Left lung (tissue), 10 donors: ENCODE data around the gene RANGAP1. TPM values are rescaled to one million over a fixed set of nuclear protein-coding genes. Genes with fewer than 3 reads are reported as not detected.
A peak's percentile ranks its signal among the peaks of the same experiment; 100 is the strongest.

Experiments
- ATAC-seq: fragments of 200-7000 bp; cut with Tn5 transposase; one replicate; pipeline ENCODE4 v1.9.1; 2020; ENCODE audit warnings: moderate library complexity
- DNase-seq, 4 donors: peaks; one replicate each; pipeline ENCODE4 v3.0.0-alpha.2; 2013 to 2020
- H3K27ac ChIP-seq, 2 donors: fragments of 200-600 bp; sonication (generic) in 1 of 2; one replicate each; pipeline versions ENCODE4 v1.5.0 to v1.8.0; 2020 to 2021
- H3K27me3 ChIP-seq, 2 donors: fragments of 200-600 bp; sonication (generic) in 1 of 2; one replicate each; pipeline versions ENCODE4 v1.5.0 to v1.8.0; 2020 to 2021
- H3K36me3 ChIP-seq, 2 donors: fragments of 200-600 bp; sonication (generic) in 1 of 2; one replicate each; pipeline versions ENCODE4 v1.5.0 to v1.8.0; 2020 to 2021
- H3K4me1 ChIP-seq, 2 donors: fragments of 200-600 bp; one replicate each; pipeline ENCODE4 v1.8.0; 2021
- H3K4me3 ChIP-seq, 2 donors: fragments of 200-600 bp; sonication (generic) in 1 of 2; one replicate each; pipeline versions ENCODE4 v1.5.0 to v1.8.0; 2020 to 2021; ENCODE audit warnings: mild to moderate bottlenecking in 1 of 2
- H3K9me3 ChIP-seq, 2 donors: fragments of 200-600 bp; sonication (generic) in 1 of 2; one replicate each; pipeline versions ENCODE4 v1.5.0 to v1.8.0; 2020 to 2021
- CTCF ChIP-seq, 2 donors: fragments of 200-600 bp; sonication (generic) in 1 of 2; IDR thresholded peaks; one replicate each; pipeline versions ENCODE4 v1.5.0 to v1.8.0; 2021; ENCODE audit warnings: antibody characterized with exemption in 2 of 2
- intact Hi-C, 2 donors: fragments of 100-400 bp; cut with DNase I; formaldehyde crosslinking; loops; one replicate each; pipeline versions ENCODE4 v1.11.2 to v1.14.2; 2022
- polyA plus RNA-seq, 6 donors: library from polyadenylated mRNA; unstranded; fragments of 120-200 nt; gene quantifications; one replicate each; pipeline ENCODE4 v1.2.1, GENCODE V29; 2013; ENCODE audit not compliant: insufficient read length in 6 of 6
- total RNA-seq, 2 donors: library from RNA; stranded (reverse); fragmentation: NEBNext Ultra II Directional; extraction: Animal tissue kit (Norgen Biotek cat#: 25700); gene quantifications; one replicate each; pipeline ENCODE4 v1.2.1, GENCODE V29; 2021
- donor health status: DM: no; HTN: yes; CAD: no.
- donor health status: DM: no; HTN: no; CAD: no.

Gene RANGAP1
- total and polyA plus RNA-seq, 8 donors: 35.0 to 65.8 (median 40.1) TPM

- Histone ChIP-seq H3K4me3 (no peak overlapping the region), H3K27ac (peak overlapping the region; percentile 71 to 92), H3K9me3 (no peaks in the 10 kb centered on the region), H3K4me1 (peaks cover 10 to 41% of the 10 kb centered on the region in 2 donors), H3K36me3 (peaks cover 0 to 16% of the 10 kb centered on the region in 2 donors), H3K27me3 (no peaks in the 10 kb centered on the region)
- peak in 1 of 4 donors; percentile 13 for DNase-seq
- no peak for TF ChIP-seq CTCF (IDR thresholded peaks at IDR 0.05)
- ATAC-seq: peak; percentile 5
- intact Hi-C loops: no loop called here
These were observed 2.4 kb upstream of the RANGAP1 start for GRCh38 chr22:41288245-41288946.

- Histone ChIP-seq H3K36me3 (peaks cover 0 to 32% of the 10 kb centered on the region in 2 donors), H3K27me3 (no peaks in the 10 kb centered on the region), H3K4me3 (peak overlapping the region; percentile 27 to 100), H3K4me1 (peaks cover 10 to 41% of the 10 kb centered on the region in 2 donors), H3K27ac (peak overlapping the region; percentile 91 to 92), H3K9me3 (no peaks in the 10 kb centered on the region)
- peak in 2 of 4 donors; percentile 7 to 40 for DNase-seq
- intact Hi-C loops: no loop called here
- TF ChIP-seq CTCF (IDR thresholded peaks at IDR 0.05): no peak
- ATAC-seq: peak; percentile 6
These were observed 678 bp upstream of the RANGAP1 start for GRCh38 chr22:41286639-41287091.

GRCh38 chr22:41285441-41285819, 557 bp downstream of the RANGAP1 start:
- Histone ChIP-seq H3K27me3 (no peaks in the 10 kb centered on the region), H3K9me3 (no peaks in the 10 kb centered on the region), H3K4me3 (peak overlapping the region; percentile 99 to 100), H3K36me3 (peaks cover 0 to 45% of the 10 kb centered on the region in 2 donors), H3K27ac (peak overlapping the region; percentile 83 to 92), H3K4me1 (peaks cover 10 to 36% of the 10 kb centered on the region in 2 donors)
- ATAC-seq (peak; percentile 44), DNase-seq (peak in 2 of 4 donors; percentile 62 to 88)
- TF ChIP-seq CTCF (IDR thresholded peaks at IDR 0.05): no peak
- intact Hi-C loops: no loop called here

- intact Hi-C loops: no loop called here
- no peak for TF ChIP-seq CTCF (IDR thresholded peaks at IDR 0.05)
- Histone ChIP-seq H3K27me3 (no peaks in the 10 kb centered on the region), H3K4me1 (peaks cover 10 to 36% of the 10 kb centered on the region in 2 donors), H3K36me3 (peaks cover 0 to 54% of the 10 kb centered on the region in 2 donors), H3K9me3 (no peaks in the 10 kb centered on the region), H3K27ac (no peak overlapping the region), H3K4me3 (no peak overlapping the region)
- DNase-seq (peak in 1 of 4 donors; percentile 17), ATAC-seq (no peak)
These were observed 1.5 kb downstream of the RANGAP1 start for GRCh38 chr22:41284465-41284864.

- H3K36me3 ChIP-seq: peaks cover 0 to 89% of the 10 kb centered on the region in 2 donors
- no peak for TF ChIP-seq CTCF (IDR thresholded peaks at IDR 0.05)
- no peaks in the 10 kb centered on the region for H3K9me3 ChIP-seq
- H3K27me3 ChIP-seq: no peaks in the 10 kb centered on the region
- no peak overlapping the region for H3K27ac ChIP-seq
- DNase-seq (peak in 1 of 4 donors; percentile 20), ATAC-seq (no peak)
- intact Hi-C loops: no loop called here
- peaks cover 4 to 16% of the 10 kb centered on the region in 2 donors for H3K4me1 ChIP-seq
- no peak overlapping the region for H3K4me3 ChIP-seq
These were observed 5.1 kb downstream of the RANGAP1 start for GRCh38 chr22:41280854-41281253.
